Hypothalamus (tissue), 51 donors: Measurements from ENCODE around the gene LDAF1.
A peak's percentile ranks its signal among the peaks of the same experiment; 100 is the strongest.
"Not testable (repeated sequence)": the region's sequence is repeated elsewhere in the genome, so short reads cannot be mapped to it uniquely, and the experiment has no call there.

Source experiments
- DNase-seq, 51 donors: peaks; one replicate each; lab custom pipeline; 2025; lab: John Stamatoyannopoulos, UW

Gene LDAF1

DNA sequence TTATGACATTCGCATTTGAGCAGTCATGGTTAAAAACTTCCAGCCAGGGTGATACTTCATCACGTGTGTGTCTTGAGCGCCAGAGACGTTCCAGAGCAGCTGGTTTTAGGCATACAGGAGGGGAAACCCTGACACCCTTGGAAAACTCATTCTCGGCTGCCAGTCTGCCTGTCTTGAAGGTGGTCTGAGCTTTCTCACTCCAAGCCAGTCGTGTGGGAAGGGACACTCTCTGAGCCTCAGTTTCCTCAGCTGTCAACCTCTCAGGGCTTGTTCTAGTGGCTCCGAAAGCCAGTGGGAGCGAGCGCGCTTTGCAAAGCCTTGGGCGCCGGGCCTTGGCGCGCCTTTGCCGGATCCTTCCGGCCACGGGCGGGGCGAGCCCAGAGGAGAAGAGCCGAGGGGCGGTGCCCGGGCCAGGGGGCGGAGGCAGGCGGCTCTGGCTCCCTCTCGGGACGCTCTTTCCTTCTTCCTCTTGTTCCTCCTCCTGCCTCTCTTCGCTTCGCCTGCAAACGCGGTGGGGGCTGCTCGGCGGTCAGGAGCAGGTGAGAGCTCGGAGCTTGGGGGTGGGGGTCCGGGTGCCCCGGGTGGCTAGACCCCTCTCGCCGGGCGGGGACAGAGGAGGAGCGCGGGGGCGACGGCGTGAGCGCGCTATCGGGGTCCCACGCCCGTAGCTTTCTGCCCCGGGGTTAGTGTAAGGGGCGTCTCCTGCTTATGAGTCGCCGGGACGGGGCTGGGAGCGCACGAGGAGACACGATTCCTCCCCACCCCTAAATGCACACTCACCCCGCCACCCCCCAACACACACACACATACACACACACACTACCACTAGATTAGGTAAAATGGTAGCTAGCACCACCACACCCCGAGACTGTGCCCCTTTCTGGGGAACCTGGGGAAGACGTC, at the start of gene LDAF1:
LDAF1 (plus strand) TSS at position 467 of the 903 bp plus-strand sequence. CDS start 2,509 bp downstream, outside the sequence.
- DNase-seq, result peak in 37 of 51 donors; percentile 3 to 59 (median 26)

DNA sequence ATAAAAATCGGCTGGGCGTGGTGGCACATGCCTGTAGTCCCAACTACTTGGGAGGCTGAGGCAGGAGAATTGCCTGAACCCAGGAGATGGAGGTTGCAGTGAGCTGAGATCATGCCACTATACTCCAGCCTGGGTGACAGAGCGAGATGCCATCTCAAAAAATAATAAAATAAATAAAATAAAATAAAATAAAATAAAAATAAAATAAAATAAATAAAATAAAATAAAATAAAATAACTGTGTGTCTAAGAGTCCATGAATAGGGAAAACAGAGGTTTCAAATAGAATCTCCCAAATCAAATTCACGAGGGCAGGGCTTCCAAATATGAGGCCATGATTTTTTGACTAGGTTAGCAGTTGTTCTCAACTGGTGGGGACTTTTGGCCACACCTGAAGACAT, 42.9 kb upstream of the LDAF1 start:
- not testable (repeated sequence) for DNase-seq

GRCh38 chr16:21116148-21116693, 42.3 kb upstream of the LDAF1 start:
- peak in 1 of 51 donors; percentile 3 for DNase-seq

- no peak for DNase-seq
Measured at GRCh38 chr16:21117567-21117966, 40.9 kb upstream of the LDAF1 start.

DNA sequence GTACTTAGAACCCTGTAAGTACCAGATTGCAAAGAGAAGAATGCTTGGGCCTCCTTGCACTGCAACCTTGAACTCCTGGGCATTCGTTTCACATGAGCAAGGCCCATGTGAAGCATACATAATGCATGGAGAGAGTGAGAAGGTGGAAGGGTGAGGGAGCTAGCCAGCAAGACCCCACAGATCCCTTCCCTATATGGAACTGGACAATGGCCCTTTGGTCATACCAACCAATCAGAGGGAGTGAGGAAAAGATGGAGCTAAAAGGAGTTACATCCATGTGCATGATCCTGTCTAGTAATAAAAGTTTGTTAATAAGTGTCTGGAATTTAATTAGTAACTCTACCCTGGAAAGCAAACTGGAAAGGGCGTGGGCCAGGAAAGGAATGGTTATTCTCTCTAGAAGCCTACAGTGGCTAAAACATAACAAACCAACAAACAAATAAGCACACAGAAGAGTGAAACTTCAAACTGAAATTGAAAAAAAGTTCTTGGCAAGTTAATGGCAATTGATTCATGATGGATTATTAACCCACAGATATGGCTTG, 37.4 kb upstream of the LDAF1 start:
- DNase-seq, result no peak

GRCh38 chr16:21125191-21125590, 33.3 kb upstream of the LDAF1 start:
- no peak for DNase-seq

GRCh38 chr16:21126518-21126917, 32.0 kb upstream of the LDAF1 start:
- DNase-seq, result no peak

DNA sequence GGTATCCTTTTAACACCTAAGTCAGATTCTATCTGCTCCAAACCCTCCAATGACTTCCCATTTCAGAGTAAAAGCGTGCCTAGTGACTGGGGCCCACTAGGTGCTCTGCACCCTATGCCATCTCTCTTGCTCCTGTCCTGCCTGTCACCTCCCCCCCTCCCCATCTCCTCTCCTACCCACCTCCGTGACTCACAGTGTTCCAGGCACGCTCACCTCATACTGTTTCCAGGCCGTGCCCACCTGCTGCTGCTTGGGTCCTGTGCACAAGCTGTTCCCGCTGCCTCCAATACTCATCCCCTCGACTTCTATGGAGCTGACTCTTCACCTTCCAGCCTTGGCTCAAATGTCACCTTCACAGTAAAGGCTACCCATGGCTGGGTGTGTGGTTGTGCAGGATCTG, 29.5 kb upstream of the LDAF1 start:
- DNase-seq, result peak in 2 of 51 donors; percentile 3 to 10

- no peak for DNase-seq
Measured at GRCh38 chr16:21130811-21131210, 27.7 kb upstream of the LDAF1 start.

DNA sequence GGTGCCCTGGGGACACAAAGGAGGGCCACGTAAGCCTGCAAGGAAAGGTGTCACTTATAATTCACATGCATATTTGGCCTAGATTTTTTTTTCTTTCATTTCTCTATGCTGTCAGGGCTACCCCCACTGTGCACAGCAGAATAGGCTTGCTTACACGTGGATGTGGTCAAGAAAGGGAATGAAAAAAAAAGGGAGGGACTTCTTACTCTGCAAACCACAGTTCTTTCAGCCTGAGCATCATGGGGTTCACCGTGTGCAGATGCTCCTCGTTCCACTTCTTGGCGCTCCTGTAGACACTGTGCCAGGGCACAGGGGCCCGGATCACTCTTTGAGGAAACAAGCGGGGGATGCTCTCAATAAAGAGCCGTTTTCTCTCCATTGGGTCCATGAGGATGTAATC, 24.4 kb upstream of the LDAF1 start:
- DNase-seq, result no peak

DNA sequence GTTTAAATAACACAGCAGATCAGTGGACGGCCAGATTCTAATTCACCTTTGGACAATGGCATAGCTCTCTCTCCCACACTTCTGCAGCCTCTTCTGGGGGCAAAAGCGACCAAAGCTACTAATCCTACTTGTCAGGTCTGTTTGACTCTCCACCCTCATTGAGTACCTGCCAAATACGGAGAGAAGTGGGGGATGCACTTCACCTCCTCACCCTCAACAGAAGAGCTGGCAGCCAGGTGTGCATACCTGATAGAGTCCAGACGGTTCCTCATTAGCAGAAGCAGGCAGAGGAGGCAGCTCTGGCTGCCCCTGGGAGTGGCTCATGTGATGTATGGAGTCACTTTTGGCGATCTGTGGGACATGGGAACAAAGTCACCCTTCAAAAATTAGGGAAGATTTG, 12.7 kb upstream of the LDAF1 start:
- no peak for DNase-seq

- peak in 3 of 51 donors; percentile 1 to 5 (median 3) for DNase-seq
Measured at GRCh38 chr16:21150375-21151001, 8.0 kb upstream of the LDAF1 start, which contains the start of gene DNAH3. TSS of gene DNAH3 (minus strand) at chr16:21150846. CDS start at chr16:21150319, 527 bp downstream.

DNA sequence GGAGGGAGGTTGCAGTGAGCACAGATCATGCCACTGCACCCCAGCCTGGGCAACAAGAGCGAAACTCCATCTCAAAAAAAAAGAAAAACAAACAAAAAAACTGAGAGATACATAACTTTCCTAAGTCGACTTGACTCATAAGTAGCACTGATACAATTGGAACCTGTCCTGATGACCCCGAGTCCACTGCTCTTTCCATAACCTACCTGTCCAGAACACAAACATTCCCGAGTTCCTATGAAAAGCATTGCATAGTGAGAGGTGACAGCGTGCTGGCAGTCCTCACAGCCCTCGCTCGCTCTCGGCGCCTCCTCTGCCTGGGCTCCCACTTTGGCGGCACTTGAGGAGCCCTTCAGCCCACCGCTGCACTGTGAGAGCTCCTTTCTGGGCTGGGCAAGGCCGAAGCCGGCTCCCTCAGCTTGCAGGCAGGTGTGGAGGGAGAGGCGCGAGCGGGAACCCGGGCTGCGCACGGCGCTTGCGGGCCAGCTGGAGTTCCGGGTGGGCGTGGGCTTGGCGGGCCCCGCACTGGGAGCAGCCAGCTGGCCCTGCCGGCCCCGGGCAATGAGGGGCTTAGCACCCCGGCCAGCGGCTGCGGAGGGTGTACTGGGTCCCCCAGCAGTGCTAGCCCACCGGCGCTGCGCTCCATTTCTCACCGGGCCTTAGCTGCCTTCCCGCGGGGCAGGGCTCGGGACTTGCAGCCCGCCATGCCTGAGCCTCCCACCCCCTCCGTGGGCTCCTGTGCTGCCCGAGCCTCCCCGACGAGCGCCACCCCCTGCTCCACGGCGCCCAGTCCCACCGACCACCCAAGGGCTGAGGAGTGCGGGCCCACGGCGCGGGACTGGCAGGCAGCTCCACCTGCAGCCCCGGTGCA, 6.1 kb upstream of the LDAF1 start:
- not testable (repeated sequence) for DNase-seq

GRCh38 chr16:21153124-21153729, 5.2 kb upstream of the LDAF1 start:
- not testable (repeated sequence) for DNase-seq

DNA sequence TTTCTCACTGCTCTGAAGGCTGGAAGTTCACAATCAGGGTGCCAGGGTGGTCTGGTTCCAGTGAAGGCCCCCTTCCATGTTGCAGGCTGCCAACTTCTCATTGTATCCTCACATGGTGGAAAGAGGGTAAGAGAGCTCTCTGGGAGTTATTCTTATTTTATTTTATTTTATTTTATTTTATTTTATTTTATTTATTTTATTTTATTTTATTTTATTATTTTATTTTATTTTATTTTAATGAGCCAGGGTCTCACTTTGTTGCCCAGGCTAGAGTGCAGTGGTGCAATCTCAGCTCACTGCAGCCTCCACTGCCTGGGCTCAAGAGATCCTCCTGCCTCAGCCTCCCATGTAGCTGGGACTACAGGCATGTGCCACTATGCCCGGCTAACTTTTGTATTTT, 2.5 kb upstream of the LDAF1 start:
- not testable (repeated sequence) for DNase-seq

GRCh38 chr16:21156767-21157467, 1.6 kb upstream of the LDAF1 start:
- peak in 23 of 51 donors; percentile 1 to 47 (median 9) for DNase-seq

- no peak for DNase-seq
Measured at GRCh38 chr16:21157632-21158031, 842 bp upstream of the LDAF1 start.

DNA sequence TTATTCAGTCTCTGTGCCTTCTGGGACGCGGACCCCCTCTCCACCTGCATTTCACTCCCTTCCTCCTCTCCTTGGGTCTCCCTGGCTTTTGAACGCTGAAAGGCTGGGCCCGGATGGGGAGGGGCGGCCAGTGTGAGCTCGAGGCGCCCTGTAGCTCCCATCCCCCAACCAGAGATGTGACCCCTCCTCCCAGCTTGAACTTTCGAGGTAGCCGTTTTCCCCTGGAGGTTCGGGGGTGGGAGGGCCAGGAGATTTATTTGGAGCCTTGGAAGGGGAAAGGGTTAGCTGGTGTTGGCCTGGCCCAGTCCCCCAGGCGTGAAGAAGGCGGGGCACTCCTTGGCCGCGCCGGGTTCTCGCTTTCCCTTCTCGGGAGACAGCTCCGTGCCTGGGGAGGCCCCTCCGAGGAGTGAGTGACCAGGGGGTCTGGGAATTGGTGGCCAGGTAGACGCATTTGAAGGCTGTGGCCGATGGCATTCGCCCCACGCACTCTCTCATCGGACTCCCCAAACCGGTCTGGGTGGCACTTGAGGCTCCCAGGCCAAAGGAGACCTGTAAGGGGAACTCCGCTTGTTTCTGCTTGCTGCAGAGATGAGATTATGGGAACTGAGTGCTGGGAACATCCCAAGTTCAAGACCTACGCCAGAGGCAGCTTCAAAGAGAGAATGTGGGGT, 942 bp downstream of the LDAF1 start:
- peak in 7 of 51 donors; percentile 3 to 22 (median 19) for DNase-seq
